ENCODE measurements around the gene CDKN2AIP.
"Not testable (repeated sequence)": the region's sequence is repeated elsewhere in the genome, so short reads cannot be mapped to it uniquely, and the experiment has no call there.

The CDKN2AIP gene

GRCh38 chr4:183413234-183414200 is 30.9 kb upstream of the CDKN2AIP start:
- no peak for DNase-seq (ENCODE audit: low spot score)

- DNase-seq (ENCODE audit: low spot score), result no peak
Measured at GRCh38 chr4:183416879-183417755, 27.3 kb upstream of the CDKN2AIP start.

- no peak for DNase-seq (ENCODE audit: low spot score)
Measured at GRCh38 chr4:183422962-183423631, 21.3 kb upstream of the CDKN2AIP start.

DNA sequence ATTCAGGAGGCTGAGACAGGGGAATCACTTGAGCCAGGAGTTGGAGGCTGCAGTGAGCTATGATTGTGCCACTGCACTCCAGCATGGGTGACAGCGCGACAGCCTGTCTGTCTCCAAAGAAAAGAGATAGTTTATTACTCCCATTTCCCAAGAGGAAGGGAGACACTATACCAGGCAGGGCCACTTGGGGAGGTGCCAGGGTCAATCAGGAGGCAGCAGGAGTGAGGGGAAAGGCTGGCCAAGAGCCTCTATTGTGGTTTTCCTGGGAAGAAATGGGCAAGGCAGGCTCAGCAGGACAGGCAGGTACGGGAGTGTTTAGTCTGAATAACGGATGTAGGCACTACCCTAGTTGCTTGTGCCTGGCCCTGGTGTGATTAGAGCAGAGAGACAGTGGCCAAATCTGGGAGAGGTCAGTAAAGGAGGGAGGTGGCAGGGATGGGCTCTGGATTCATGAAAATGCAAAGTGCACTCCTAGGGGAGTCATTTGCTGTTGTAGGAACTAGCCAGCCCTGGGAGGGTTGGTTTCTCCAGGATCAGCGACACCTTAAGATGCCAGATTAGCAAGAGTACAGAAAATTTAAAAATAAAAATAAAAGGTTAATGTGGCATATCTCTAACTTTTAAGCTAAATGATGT is 20.2 kb upstream of the CDKN2AIP start:
- no peak for DNase-seq (ENCODE audit: low spot score)

DNA sequence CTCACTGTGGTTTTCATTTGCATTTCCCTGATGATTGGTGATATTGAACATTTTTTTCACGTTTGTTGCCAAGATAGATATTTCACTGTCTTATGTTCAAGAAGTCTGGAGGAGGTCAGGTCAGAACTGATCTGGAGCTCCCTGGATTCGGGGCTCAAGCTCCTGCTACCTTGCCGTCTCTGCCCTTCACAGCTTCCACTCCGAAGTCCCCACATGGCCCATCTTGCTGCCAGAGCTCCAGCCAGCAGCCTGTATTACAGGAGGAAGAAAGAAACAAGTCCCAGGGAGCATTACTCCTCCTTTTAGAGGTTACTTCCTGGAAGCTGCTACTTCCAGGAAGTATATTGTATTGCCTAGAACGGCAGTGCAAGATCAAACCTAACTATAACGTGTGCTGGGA is 17.9 kb upstream of the CDKN2AIP start:
- no peak for DNase-seq (ENCODE audit: low spot score)

GRCh38 chr4:183429489-183429888 is 14.9 kb upstream of the CDKN2AIP start:
- DNase-seq (ENCODE audit: low spot score), result no peak

DNA sequence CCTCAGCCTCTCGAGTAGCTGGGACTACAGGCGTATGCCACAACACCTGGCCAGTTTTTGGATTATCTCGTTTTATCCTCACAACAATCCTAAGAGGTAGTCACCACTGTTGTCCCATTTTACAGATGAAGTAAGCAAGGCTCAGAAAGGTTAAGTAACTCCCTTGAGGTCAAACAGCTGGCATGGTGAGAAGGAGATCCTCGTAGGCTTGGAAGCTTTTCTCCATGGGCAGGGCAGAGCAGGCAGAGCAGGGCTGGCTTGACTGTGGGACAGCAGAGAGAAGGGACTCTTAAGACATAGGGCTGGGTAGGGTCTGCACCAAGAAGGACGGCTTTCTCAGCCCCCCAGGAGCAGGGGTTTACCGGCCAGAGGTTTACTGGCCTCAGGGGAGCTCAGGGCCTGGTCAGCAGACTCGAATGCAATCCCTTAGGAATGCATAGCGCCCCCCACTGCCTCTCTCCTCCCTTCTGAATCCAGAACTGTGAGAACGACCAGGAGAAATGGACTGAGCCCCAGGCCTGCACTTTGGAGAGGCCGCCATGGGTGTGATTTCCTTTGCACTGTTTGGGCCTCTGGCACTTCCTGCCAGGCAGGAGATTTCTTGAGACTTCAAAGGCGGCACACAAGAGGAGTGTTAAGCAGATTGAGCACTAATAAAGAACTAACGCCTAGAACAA is 14.0 kb upstream of the CDKN2AIP start:
- peak; percentile 21 for DNase-seq (ENCODE audit: low spot score)

DNA sequence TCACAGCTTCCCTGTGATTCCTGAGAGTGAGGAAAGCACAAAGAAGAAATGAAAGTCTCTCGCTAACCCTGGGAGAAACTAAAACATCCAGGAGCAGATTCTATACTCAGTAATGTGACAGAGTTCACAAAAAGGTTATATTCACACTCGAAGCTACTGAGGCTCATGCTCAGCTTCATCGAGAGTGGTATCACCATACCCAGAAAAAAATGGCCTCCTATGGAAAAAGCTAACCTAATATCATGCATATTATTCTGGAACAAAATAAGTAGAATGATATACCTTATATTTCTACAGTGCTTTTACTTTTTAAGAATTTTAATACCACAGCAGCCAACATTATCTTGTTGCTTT is 13.5 kb upstream of the CDKN2AIP start:
- DNase-seq (ENCODE audit: low spot score), result no peak

GRCh38 chr4:183431614-183432013 is 12.8 kb upstream of the CDKN2AIP start:
- no peak for DNase-seq (ENCODE audit: low spot score)

DNA sequence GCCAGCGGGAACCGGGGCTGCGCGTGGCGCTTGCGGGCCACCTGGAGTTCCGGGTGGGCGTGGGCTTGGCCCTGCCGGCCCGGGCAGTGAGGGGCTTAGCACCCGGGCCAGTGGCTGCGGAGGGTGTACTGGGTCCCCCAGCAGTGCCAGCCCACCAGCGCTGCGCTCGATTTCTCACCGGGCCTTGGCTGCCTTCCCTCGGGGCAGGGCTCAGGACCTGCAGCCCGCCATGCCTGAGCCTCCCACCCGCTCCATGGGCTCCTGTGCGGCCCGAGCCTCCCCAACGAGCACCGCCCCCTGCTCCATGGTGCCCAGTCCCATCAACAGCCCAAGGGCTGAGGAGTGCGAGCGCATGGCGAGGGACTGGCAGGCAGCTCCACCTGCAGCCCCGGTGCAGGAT is 11.3 kb upstream of the CDKN2AIP start:
- not testable (repeated sequence) for DNase-seq (ENCODE audit: low spot score)

DNA sequence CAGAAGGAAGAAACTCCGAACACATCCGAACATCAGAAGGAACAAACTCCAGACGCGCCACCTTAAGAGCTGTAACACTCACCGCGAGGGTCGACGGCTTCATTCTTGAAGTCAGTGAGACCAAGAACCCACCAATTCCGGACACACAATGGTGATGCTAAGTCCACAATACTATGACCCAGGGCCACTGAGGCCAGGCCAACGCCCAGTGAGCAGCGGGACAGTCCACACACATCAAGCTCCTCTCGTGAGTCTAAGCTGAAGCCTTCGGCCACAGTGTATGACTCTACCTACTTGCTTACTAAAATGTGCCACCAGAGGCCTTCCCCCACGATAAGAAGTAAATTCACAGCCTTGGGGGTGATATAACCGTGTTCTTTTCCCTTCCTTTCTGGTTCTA is 10.2 kb upstream of the CDKN2AIP start:
- DNase-seq (ENCODE audit: low spot score), result no peak

DNA sequence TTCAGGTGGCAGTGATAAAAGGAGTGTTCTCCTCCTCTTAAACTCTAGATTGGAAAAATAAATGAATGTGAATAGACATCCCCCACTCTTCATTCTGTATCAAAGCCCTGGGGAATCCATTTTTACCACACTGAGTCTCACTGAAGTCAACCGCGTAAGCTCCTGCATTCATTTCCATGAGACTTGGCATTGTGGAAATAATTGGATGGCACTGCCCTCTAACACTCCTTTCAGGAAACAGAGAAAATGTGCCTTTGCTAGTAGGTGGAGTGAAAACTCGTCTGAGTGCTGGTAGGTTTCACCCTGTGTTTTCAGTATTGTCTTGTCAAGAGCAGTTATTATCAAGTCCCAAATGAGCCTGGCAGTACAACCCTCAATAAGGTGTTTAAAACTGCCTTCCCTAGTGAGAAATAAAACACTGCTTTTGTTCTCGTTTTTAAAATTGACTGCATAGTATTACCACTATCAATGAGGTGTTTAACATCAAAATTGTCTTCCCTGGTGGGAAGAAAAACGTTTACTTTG is 9.7 kb upstream of the CDKN2AIP start:
- no peak for DNase-seq (ENCODE audit: low spot score)

- no peak for DNase-seq (ENCODE audit: low spot score)
Measured at GRCh38 chr4:183435803-183436202, 8.6 kb upstream of the CDKN2AIP start.

DNA sequence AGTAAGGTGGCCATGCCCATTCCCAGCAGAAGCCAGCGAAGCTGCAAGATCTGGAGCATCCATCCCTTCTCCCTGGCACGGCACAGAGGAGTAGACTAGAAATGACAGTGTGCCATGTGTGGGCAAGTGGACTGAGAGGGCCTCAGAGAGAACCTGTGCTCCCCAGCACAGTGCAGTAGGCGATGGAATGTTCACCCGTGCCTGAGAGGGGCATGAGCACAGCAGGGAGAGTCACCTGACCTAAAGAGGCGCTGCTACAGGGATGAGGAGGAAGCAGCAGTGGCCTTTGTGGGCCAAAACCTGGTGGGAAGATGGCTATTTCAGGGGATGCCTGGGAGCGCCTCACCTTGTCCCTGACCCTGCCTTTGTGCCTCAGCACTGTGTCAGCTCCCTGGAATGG is 8.0 kb upstream of the CDKN2AIP start:
- no peak for DNase-seq (ENCODE audit: low spot score)

DNA sequence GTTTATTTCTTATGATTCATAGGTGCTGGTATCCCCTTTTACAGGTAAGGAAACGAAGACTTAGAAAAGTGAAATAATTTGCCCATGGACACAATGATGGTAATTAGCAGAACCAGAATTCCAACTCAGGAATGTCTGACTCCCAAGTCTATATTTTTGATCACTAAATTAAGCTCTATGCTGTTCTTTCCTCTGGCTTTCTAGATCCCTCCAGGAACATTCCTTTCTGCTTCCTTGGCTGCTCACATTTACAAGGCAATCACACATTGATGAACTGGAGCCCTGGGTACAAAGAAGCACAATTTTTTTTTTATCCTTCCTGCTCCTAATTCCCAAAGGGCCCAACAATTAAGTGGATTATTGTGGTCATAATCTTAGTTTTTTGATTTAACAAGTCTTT is 7.0 kb upstream of the CDKN2AIP start:
- DNase-seq (ENCODE audit: low spot score), result no peak

DNA sequence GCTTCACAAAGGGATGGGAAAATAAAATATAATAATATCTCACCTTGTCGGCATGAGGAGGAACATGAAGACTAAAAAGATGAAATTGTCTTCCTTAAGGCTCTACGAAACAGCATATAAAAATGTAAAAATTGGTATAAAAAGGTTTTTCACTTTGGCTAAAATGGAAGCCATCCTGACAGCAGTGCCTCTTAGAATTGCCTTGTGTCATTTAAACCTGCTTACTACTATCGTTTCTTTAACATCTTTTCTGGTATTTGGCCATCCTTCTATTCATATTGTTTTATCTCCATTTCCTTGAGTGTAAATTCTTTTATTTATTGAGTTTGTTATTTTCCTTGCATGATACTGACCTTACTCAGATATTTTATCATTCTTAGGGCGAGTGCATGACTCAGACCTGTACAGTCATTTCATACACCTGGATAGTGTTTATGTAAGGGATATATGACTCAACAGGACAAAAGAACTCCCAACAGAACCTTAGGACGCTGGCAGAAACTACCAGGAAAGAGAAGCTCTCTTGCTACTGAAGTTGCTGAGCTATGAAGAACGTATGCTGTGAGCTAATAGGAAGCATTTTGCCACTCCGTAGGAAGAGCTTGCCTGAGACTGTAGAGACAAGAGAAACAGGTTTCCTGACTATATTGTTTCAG is 5.8 kb upstream of the CDKN2AIP start:
- no peak for DNase-seq (ENCODE audit: low spot score)

- no peak for DNase-seq (ENCODE audit: low spot score)
Measured at GRCh38 chr4:183441276-183441675, 3.2 kb upstream of the CDKN2AIP start.

DNA sequence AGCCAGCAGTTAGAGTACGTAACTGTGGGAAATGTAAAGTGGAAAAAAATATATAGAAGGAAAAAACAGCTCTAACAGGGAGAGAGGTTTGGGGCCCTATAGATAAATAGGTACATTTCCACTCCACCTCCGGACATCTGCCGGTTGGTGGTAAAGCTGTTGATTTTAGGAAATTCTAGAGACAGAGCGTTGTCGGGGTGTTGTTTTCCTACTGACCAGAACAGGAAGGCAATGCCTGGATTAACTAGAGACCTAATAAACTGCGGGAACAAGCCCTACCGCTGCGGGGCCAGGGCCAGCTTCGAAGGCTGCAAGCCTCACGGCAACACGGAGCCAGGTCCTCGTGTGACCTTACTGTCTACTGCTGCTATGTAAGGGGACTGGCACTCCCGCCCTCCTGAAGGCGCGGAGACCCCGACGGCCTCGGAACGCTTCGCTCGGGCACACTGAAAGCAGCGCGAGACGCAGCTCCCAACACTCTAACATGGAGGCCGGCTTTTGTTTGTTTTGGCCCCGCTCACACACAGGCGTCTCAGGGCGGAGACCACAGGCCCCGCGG is 702 bp upstream of the CDKN2AIP start:
- peak; percentile 39 for DNase-seq (ENCODE audit: low spot score)

DNA sequence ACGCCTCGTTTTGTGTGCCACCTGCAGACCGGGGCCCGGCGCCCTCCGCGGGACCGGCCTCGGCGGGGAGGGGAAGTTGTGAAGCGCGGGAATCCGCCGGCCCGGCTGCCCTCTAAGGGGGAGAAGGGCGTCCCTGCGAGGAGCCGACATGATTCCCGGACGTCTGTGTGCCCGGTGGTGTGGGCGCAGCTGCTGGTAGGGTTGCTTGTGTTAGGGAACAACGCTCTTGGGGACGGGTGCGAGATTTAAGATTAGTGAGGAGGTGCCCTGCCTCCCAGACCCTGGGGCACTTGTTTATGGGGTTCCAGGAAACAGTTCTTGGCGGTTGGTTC is 627 bp downstream of the CDKN2AIP start:
- DNase-seq (ENCODE audit: low spot score), result no peak

DNA sequence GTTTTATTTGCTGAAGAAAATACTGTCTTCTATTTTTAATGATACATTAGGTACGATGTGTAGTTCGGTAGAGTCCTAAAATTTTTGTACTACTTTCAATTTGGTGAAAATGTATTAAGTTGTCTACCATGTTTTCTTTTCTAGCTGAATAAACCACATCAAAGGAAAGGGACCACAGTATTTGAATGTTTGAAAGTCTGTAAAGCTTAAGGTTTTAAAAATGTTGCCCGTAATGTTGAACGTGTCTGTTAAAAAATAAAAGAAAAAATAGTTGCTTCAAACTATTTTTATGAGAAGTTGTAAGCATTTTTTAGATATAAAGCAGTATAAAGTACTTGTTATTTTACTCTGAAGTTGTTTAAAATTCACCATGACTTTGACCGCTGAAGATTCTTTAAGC is 3.2 kb downstream of the CDKN2AIP start:
- peak; percentile 17 for DNase-seq (ENCODE audit: low spot score)

All from CD4-positive, alpha-beta T cell treated with Interleukin-2 at 100 ng/mL for 4 hours (primary cell).